ENCODE results near the gene DSC1. TPM values are rescaled to one million over a fixed set of nuclear protein-coding genes. Genes with fewer than 3 reads are reported as not detected.

Gene DSC1
- total and polyA plus RNA-seq, 2 experiments from 2014 or later = 0.30 TPM; not detected in 1

DNA sequence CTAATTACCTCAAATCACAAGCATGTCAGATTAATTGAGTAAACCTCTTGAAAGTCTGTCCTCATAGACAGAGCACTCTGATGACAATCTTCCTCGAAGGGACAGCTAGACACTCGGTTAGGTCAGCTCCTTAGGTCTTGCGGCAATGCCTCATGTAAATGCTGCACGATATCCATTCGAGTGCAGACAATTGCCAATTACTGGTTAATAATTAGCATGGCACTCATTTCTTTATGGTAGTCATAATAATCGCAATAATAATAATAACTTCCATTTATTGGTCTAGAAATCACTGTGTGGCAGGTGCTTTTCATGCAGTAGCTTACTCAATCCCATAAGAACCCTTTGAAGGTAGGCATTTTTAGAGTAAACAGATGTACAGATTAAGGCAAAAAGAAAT, 44.7 kb upstream of the DSC1 start:
- Histone ChIP-seq H3K9me2 (replicated peaks; ENCODE audit: insufficient read depth) (no peaks in the 10 kb centered on the region), H3K27me3 (no peaks in the 10 kb centered on the region), H3K9me3 (ENCODE audit: low read depth) (no peaks in the 10 kb centered on the region), H3K27ac (peak overlapping the region; percentile 84), H3K4me3 (no peak overlapping the region), H3K4me2 (peak overlapping the region; percentile 65), H4K20me1 (ENCODE audit: insufficient read depth, poor library complexity, severe bottlenecking) (no peaks in the 10 kb centered on the region), H3K79me2 (no peaks in the 10 kb centered on the region), H3K36me3 (replicated peaks; ENCODE audit: insufficient read depth, low read depth) (no peaks in the 10 kb centered on the region), H2AFZ (no peak overlapping the region), H3K4me1 (ENCODE audit: insufficient read depth) (peaks cover 20% of the 10 kb centered on the region)
- DNase-seq (ENCODE audit: low spot score) = no peak
- no peak for TF ChIP-seq EZH2phosphoT487 (IDR thresholded peaks at IDR 0.05; ENCODE audit: low read depth, severe bottlenecking, unreplicated experiment)
- TF ChIP-seq EZH2 (IDR thresholded peaks at IDR 0.05; ENCODE audit: borderline replicate concordance) = no peak
- no peak for TF ChIP-seq CTCF (IDR thresholded peaks at IDR 0.05; ENCODE audit: poor library complexity)
- WGBS (ENCODE audit: low lambda C conversion rate, missing lambda C conversion rate) = 61% methylated on average over 6 of the region's 6 CpGs

DNA sequence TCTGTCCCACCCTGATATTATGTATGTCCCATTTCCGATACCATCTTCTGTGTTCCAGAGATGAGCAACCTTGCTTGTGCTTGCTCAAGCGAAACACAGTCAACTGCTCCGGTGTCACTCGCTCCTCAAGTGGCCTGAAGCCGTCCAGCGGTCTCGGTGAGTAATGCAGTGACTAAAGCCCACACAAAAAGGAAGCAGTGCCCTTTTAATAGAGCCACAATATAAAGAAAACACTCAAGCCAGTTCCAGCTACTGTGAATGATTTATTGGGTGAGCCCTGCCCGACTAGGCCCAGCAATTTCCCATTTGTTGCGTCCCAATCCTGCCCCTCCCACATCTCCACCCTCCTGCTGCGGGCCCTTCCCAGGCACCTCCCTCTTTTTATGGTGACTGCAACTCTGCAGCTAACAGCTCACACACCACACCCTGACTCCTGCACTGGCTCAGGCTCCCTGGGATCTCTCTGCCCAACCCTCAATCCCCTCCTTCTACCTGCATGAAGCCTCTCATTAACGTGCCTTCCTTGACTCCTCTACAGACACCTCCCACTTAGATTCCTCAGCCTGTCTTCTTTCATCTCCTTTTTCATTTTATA, 44.2 kb upstream of the DSC1 start:
- Histone ChIP-seq H3K27me3 (no peaks in the 10 kb centered on the region), H3K36me3 (replicated peaks; ENCODE audit: insufficient read depth, low read depth) (no peaks in the 10 kb centered on the region), H3K9me2 (replicated peaks; ENCODE audit: insufficient read depth) (no peaks in the 10 kb centered on the region), H3K9me3 (ENCODE audit: low read depth) (no peaks in the 10 kb centered on the region), H3K79me2 (no peaks in the 10 kb centered on the region), H2AFZ (no peak overlapping the region), H3K4me1 (ENCODE audit: insufficient read depth) (peaks cover 20% of the 10 kb centered on the region), H3K4me3 (no peak overlapping the region), H3K27ac (peak overlapping the region; percentile 84), H4K20me1 (ENCODE audit: insufficient read depth, poor library complexity, severe bottlenecking) (no peaks in the 10 kb centered on the region), H3K4me2 (peak overlapping the region; percentile 65)
- DNase-seq (ENCODE audit: low spot score) = peak; percentile 82
- 42% methylated on average over 11 of the region's 11 CpGs for WGBS (ENCODE audit: low lambda C conversion rate, missing lambda C conversion rate)
- TF ChIP-seq CTCF (IDR thresholded peaks at IDR 0.05; ENCODE audit: poor library complexity) (peak; percentile 20), EZH2phosphoT487 (IDR thresholded peaks at IDR 0.05; ENCODE audit: low read depth, severe bottlenecking, unreplicated experiment) (no peak)

DNA sequence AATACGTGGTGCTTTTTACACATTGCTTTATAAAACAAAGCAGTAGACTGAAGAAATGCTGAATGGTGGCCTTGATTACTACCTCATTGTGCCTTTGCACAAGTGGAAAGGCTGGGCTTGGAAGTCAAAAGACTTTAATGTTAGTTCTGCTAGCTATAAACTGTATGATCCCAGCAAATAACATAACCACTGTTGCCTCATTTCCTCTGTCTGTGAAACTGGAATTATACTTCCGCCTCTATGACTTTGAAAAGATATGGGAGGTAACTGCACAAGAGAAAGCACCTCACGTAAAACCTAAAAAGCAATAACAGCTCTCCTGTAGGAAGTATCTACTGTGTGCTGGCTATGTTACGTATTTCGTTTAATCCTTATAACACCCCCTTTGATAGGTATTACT, 43.4 kb upstream of the DSC1 start:
- WGBS (ENCODE audit: low lambda C conversion rate, missing lambda C conversion rate) = 93% methylated on average over 5 of the region's 5 CpGs
- TF ChIP-seq EZH2 (IDR thresholded peaks at IDR 0.05; ENCODE audit: borderline replicate concordance) (no peak), CTCF (IDR thresholded peaks at IDR 0.05; ENCODE audit: poor library complexity) (no peak), EZH2phosphoT487 (IDR thresholded peaks at IDR 0.05; ENCODE audit: low read depth, severe bottlenecking, unreplicated experiment) (no peak)
- no peaks in the 10 kb centered on the region for H3K9me2 ChIP-seq (replicated peaks; ENCODE audit: insufficient read depth)
- no peaks in the 10 kb centered on the region for H3K9me3 ChIP-seq (ENCODE audit: low read depth)
- peak overlapping the region; percentile 61 for H3K27ac ChIP-seq
- H3K4me2 ChIP-seq = peak overlapping the region; percentile 65
- H3K27me3 ChIP-seq = no peaks in the 10 kb centered on the region
- no peaks in the 10 kb centered on the region for H4K20me1 ChIP-seq (ENCODE audit: insufficient read depth, poor library complexity, severe bottlenecking)
- no peaks in the 10 kb centered on the region for H3K36me3 ChIP-seq (replicated peaks; ENCODE audit: insufficient read depth, low read depth)
- no peaks in the 10 kb centered on the region for H3K79me2 ChIP-seq
- no peak overlapping the region for H2AFZ ChIP-seq
- H3K4me3 ChIP-seq = no peak overlapping the region
- DNase-seq (ENCODE audit: low spot score) = no peak
- peaks cover 20% of the 10 kb centered on the region for H3K4me1 ChIP-seq (ENCODE audit: insufficient read depth)

Measured in hepatocyte (in vitro differentiated cells).